ENCODE data around the gene RAB1A.
"Not testable (repeated sequence)": the region's sequence is repeated elsewhere in the genome, so short reads cannot be mapped to it uniquely, and the experiment has no call there.

Gene RAB1A

GRCh38 chr2:65136253-65136652, 6.3 kb upstream of the RAB1A start:
- H3K79me1 ChIP-seq (ENCODE audit: low read length) = no peaks in the 10 kb centered on the region
- H3K23ac ChIP-seq (ENCODE audit: low read length) = no peak overlapping the region
- WGBS (ENCODE audit: extremely low coverage, insufficient coverage, insufficient read length) = no CpG with 5 or more reads among the region's 1 CpG
- H3K4me2 ChIP-seq (ENCODE audit: low read length) = no peak overlapping the region
- no peak overlapping the region for H3K18ac ChIP-seq (ENCODE audit: low read length)
- H3K4ac ChIP-seq (ENCODE audit: low read depth, low read length) = no peak overlapping the region
- no peaks in the 10 kb centered on the region for H3K9me3 ChIP-seq (ENCODE audit: insufficient read depth, low read depth, low read length)
- H2AK5ac ChIP-seq (ENCODE audit: low read length) = no peak overlapping the region
- H2BK12ac ChIP-seq (ENCODE audit: low read length) = no peak overlapping the region
- no peak for DNase-seq
- no peak overlapping the region for H3K4me3 ChIP-seq (ENCODE audit: low read depth, low read length)
- H4K12ac ChIP-seq (ENCODE audit: low read depth, low read length) = no peak overlapping the region
- no peak overlapping the region for H2BK5ac ChIP-seq (ENCODE audit: low read depth, low read length, poor library complexity)
- peaks cover 0 to 2% of the 10 kb centered on the region in 2 experiments for H3K36me3 ChIP-seq (ENCODE audit: control insufficient read depth in 1 of 2, insufficient read depth in 2 of 2, low read length in 2 of 2)
- no peaks in the 10 kb centered on the region for H3K4me1 ChIP-seq (ENCODE audit: control insufficient read depth in 1 of 2, insufficient read depth in 2 of 2, low read length in 2 of 2)
- no peak overlapping the region for H4K91ac ChIP-seq (ENCODE audit: low read depth, low read length)
- H3K27me3 ChIP-seq (ENCODE audit: insufficient read depth, low read length) = no peaks in the 10 kb centered on the region
- H3K14ac ChIP-seq (ENCODE audit: low read length) = no peak overlapping the region
- H4K8ac ChIP-seq (ENCODE audit: low read depth, low read length) = no peak overlapping the region
- no peak overlapping the region for H3K27ac ChIP-seq (ENCODE audit: low read depth, low read length)
- no peak overlapping the region for H2AFZ ChIP-seq (ENCODE audit: insufficient read depth, low read length, poor library complexity)
- no peak overlapping the region for H3K9ac ChIP-seq (ENCODE audit: low read length)
- H3K79me2 ChIP-seq (ENCODE audit: control insufficient read depth, insufficient read depth, low read length, poor library complexity) = no peaks in the 10 kb centered on the region
- H2BK120ac ChIP-seq (ENCODE audit: insufficient read depth, low read length, poor library complexity) = no peak overlapping the region

DNA sequence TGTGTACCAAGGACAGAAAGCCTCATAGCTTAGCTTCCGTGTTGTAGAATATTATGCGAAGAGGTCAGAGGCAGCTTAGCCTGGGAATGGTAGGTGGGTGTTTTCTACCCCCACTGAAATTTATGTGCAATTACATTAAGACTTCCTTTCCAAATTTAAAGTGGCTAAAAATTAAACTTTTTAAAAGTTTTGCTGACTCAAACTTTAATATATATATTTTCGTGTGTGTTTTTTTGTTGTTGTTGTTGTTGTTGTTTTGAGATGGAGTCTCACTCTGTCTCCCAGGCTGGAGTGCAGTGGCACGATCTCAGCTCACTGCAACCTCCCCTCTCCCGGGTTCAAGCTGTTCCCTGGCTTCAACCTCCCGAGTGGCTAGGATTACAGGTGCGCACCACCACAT, 4.3 kb upstream of the RAB1A start:
- Histone ChIP-seq H3K9me3 (ENCODE audit: insufficient read depth, low read depth, low read length) (no peaks in the 10 kb centered on the region), H3K27ac (ENCODE audit: low read depth, low read length) (no peak overlapping the region), H3K4me1 (ENCODE audit: control insufficient read depth in 1 of 2, insufficient read depth in 2 of 2, low read length in 2 of 2) (peaks cover 0 to 2% of the 10 kb centered on the region in 2 experiments), H2BK120ac (ENCODE audit: insufficient read depth, low read length, poor library complexity) (no peak overlapping the region), H3K18ac (ENCODE audit: low read length) (no peak overlapping the region), H3K79me2 (ENCODE audit: control insufficient read depth, insufficient read depth, low read length, poor library complexity) (peaks cover 11% of the 10 kb centered on the region), H4K12ac (ENCODE audit: low read depth, low read length) (no peak overlapping the region), H3K27me3 (ENCODE audit: insufficient read depth, low read length) (no peaks in the 10 kb centered on the region), H4K8ac (ENCODE audit: low read depth, low read length) (no peak overlapping the region), H3K23ac (ENCODE audit: low read length) (no peak overlapping the region), H2BK5ac (ENCODE audit: low read depth, low read length, poor library complexity) (no peak overlapping the region), H3K4me2 (ENCODE audit: low read length) (no peak overlapping the region), H3K14ac (ENCODE audit: low read length) (no peak overlapping the region), H3K36me3 (ENCODE audit: control insufficient read depth in 1 of 2, insufficient read depth in 2 of 2, low read length in 2 of 2) (no peaks in the 10 kb centered on the region), H4K91ac (ENCODE audit: low read depth, low read length) (no peak overlapping the region), H3K9ac (ENCODE audit: low read length) (no peak overlapping the region), H3K79me1 (ENCODE audit: low read length) (peaks cover 12% of the 10 kb centered on the region), H2AK5ac (ENCODE audit: low read length) (no peak overlapping the region), H3K4me3 (ENCODE audit: low read depth, low read length) (no peak overlapping the region), H2AFZ (ENCODE audit: insufficient read depth, low read length, poor library complexity) (no peak overlapping the region), H3K4ac (ENCODE audit: low read depth, low read length) (no peak overlapping the region), H2BK12ac (ENCODE audit: low read length) (no peak overlapping the region)
- no peak for DNase-seq
- no CpG with 5 or more reads among the region's 7 CpGs for WGBS (ENCODE audit: extremely low coverage, insufficient coverage, insufficient read length)

DNA sequence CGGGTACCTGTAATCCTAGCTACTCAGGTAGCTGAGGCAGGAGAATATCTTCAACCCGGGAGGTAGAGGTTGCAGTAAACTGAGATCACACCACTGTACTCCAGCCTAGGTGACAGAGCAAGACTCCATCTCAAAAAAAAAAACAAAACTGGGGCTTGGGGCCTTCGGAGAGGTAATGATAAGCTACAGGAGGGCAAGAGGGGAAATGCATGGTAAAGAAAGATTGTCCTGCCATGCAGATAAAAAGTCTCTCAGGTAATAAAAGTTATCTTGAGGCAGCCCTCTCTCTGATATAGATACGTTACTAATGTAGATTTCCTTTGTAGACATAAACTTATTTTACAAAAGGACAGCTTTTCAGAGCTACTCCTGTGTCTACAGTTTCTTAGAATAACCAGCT, 3.7 kb upstream of the RAB1A start:
- H3K79me1 ChIP-seq (ENCODE audit: low read length) = peaks cover 13% of the 10 kb centered on the region
- DNase-seq = no peak
- H3K18ac ChIP-seq (ENCODE audit: low read length) = no peak overlapping the region
- H3K4me3 ChIP-seq (ENCODE audit: low read depth, low read length) = no peak overlapping the region
- H4K91ac ChIP-seq (ENCODE audit: low read depth, low read length) = no peak overlapping the region
- no peaks in the 10 kb centered on the region for H3K27me3 ChIP-seq (ENCODE audit: insufficient read depth, low read length)
- H3K4ac ChIP-seq (ENCODE audit: low read depth, low read length) = no peak overlapping the region
- H2BK120ac ChIP-seq (ENCODE audit: insufficient read depth, low read length, poor library complexity) = no peak overlapping the region
- no peak overlapping the region for H3K23ac ChIP-seq (ENCODE audit: low read length)
- H3K9me3 ChIP-seq (ENCODE audit: insufficient read depth, low read depth, low read length) = no peaks in the 10 kb centered on the region
- no peak overlapping the region for H2AK5ac ChIP-seq (ENCODE audit: low read length)
- no peak overlapping the region for H3K4me2 ChIP-seq (ENCODE audit: low read length)
- H2BK5ac ChIP-seq (ENCODE audit: low read depth, low read length, poor library complexity) = no peak overlapping the region
- no peak overlapping the region for H4K12ac ChIP-seq (ENCODE audit: low read depth, low read length)
- H3K27ac ChIP-seq (ENCODE audit: low read depth, low read length) = no peak overlapping the region
- H3K4me1 ChIP-seq (ENCODE audit: control insufficient read depth in 1 of 2, insufficient read depth in 2 of 2, low read length in 2 of 2) = peaks cover 0 to 4% of the 10 kb centered on the region in 2 experiments
- no peak overlapping the region for H3K14ac ChIP-seq (ENCODE audit: low read length)
- no CpG with 5 or more reads among the region's 4 CpGs for WGBS (ENCODE audit: extremely low coverage, insufficient coverage, insufficient read length)
- no peak overlapping the region for H2AFZ ChIP-seq (ENCODE audit: insufficient read depth, low read length, poor library complexity)
- no peaks in the 10 kb centered on the region for H3K36me3 ChIP-seq (ENCODE audit: control insufficient read depth in 1 of 2, insufficient read depth in 2 of 2, low read length in 2 of 2)
- H4K8ac ChIP-seq (ENCODE audit: low read depth, low read length) = no peak overlapping the region
- no peak overlapping the region for H3K9ac ChIP-seq (ENCODE audit: low read length)
- H2BK12ac ChIP-seq (ENCODE audit: low read length) = no peak overlapping the region
- H3K79me2 ChIP-seq (ENCODE audit: control insufficient read depth, insufficient read depth, low read length, poor library complexity) = peaks cover 14% of the 10 kb centered on the region

GRCh38 chr2:65132930-65133329, 3.0 kb upstream of the RAB1A start:
- Histone ChIP-seq H3K79me1 (ENCODE audit: low read length) (peaks cover 13% of the 10 kb centered on the region), H3K79me2 (ENCODE audit: control insufficient read depth, insufficient read depth, low read length, poor library complexity) (peaks cover 14% of the 10 kb centered on the region)
- H2AFZ ChIP-seq (ENCODE audit: insufficient read depth, low read length, poor library complexity); H4K12ac ChIP-seq (ENCODE audit: low read depth, low read length); H3K14ac ChIP-seq (ENCODE audit: low read length); H2BK12ac ChIP-seq (ENCODE audit: low read length); H3K27ac ChIP-seq (ENCODE audit: low read depth, low read length); H4K91ac ChIP-seq (ENCODE audit: low read depth, low read length); H2BK5ac ChIP-seq (ENCODE audit: low read depth, low read length, poor library complexity); H3K27me3 ChIP-seq (ENCODE audit: insufficient read depth, low read length); H3K4ac ChIP-seq (ENCODE audit: low read depth, low read length); DNase-seq; H2AK5ac ChIP-seq (ENCODE audit: low read length); H3K4me2 ChIP-seq (ENCODE audit: low read length); H3K9me3 ChIP-seq (ENCODE audit: insufficient read depth, low read depth, low read length); H2BK120ac ChIP-seq (ENCODE audit: insufficient read depth, low read length, poor library complexity); H4K8ac ChIP-seq (ENCODE audit: low read depth, low read length); H3K4me1 ChIP-seq (ENCODE audit: control insufficient read depth in 1 of 2, insufficient read depth in 2 of 2, low read length in 2 of 2); H3K36me3 ChIP-seq (ENCODE audit: control insufficient read depth in 1 of 2, insufficient read depth in 2 of 2, low read length in 2 of 2); H3K4me3 ChIP-seq (ENCODE audit: low read depth, low read length); H3K9ac ChIP-seq (ENCODE audit: low read length); H3K18ac ChIP-seq (ENCODE audit: low read length); H3K23ac ChIP-seq (ENCODE audit: low read length): not testable (repeated sequence)
- WGBS (ENCODE audit: extremely low coverage, insufficient coverage, insufficient read length) = no CpG with 5 or more reads among the region's 15 CpGs
